ENCODE results near the gene MSI2.

MSI2 gene

DNA sequence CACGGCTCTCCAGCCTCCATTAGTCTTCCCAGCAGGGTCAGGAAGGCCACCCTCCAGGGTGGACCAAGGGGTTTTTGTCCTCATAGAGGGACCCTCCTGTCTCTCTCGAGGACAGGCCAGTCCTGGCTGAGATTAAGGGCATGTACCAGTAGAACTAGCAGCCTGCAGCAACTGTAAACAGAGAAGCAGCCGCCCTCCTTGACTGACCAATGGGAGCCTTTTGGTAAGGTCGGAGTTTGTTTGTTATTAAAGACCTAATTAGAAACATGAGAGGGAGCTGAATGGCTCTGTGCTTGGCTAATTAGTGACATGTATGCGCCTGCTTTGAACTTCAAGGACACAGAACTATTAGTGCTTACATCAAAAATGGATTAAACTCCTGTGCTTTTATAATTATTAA is 408.8 kb downstream of the MSI2 start:
- no peak for DNase-seq (ENCODE audit: low spot score)

DNA sequence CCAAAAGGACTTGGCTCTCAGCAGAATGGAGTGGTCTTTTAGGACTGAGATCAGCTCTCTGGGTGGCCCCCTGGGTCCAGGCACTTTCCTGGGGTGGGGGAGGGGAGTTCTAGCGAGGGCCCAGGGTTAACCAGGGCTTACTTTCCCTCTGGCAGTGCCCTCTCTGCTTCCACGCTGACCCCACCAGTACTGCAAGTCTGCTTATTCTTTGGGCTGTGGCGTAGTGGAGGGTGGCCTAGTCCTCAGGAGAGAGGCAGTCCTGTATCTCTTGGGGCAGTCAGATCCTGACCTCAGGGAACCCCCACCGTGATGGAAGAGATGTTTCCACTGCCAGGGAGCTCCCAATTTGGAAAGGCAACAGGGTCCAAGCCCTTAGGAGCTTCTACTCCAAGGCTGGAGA is 409.4 kb downstream of the MSI2 start:
- no peak for DNase-seq (ENCODE audit: low spot score)

DNA sequence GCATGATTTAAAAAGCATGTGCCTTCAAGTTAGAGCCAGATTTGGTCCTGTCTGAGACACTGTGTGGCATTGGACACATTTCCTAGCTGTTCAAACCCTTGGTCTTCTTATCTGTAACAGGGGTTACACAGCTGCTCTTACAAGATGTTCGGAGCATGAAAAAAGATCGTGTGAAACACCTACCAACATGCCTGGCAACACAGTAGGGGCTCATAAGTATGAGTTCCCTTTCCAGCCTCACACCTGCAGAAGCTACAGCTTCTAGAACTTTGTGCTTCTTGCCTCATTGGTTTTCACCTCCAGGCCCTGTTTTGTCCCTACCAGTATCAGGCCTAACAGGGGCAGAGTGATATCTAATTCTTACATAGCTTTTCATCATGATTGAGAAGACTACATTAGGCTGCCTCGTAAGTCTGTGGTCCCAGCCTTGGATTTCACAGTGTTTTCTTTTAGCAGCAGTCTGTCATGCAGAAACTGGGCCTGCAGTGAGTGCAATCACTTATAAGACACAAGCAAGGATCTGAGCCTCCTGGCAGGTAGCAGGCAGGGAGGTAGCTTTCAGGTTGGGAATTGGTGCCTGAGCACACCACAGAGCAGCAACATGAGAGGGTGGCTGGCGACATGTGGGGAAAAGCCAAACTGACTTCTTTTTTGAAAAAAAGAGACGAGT is 410.0 kb downstream of the MSI2 start:
- no peak for DNase-seq (ENCODE audit: low spot score)

DNA sequence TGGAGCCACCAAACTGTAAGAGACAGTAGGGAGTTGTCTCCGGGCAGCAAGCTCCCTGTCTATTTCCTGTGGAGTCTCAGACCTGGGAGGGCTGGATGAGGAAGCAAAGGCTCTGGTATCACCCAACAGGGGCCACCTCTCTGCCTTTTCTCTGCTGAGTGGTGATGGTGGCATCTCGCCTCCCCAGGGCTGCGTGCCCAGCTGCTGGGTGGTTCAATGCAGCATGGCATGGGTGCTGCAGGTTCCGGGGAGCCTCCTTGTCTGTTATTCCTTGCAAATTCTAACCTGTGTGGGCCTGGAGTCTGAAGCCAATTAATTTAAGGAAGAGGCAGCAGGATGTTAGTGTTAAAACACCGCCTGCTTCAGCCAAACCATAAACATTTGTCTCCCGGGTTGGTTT is 410.6 kb downstream of the MSI2 start:
- DNase-seq (ENCODE audit: low spot score) = no peak

DNA sequence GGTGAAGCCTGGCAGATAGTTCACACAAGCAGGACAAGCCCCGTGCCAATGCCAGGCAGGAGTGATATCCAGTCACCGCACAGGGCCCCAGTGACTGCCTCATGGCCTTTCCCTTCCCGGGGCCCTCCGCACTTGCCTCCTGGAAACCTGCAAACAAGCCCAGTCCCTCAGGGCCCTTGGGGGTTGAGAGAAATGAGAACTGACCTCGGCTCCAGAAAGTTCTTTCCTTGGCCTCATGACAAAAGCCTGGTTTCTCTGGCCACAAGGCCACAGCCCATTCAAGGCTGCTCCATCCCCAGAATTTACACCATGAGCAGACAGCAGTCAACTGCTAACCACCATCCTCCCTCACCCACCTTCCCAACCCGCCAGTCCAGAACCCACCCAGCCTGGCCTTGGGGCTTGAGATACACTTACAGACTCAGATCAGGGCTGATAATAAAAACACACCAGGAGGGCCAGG is 411.2 kb downstream of the MSI2 start:
- no peak for DNase-seq (ENCODE audit: low spot score)

DNA sequence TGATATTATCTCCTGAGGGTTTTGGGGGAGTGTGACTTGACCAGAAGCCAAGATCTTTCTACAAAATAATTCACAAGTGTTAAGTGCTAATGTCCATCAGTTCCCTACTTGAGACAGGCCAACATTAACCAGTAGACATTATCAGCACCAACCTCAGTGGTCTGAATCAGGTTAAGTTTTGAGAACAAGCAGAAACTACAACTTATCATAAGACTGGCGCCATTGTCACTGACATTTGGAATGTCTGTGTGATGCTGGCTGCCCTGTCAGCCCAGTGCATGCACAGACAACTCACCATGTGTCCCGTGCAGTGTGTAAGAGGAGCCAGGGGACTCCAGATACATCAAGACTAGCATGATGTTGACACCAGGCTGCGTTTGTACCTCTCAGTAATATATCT is 412.0 kb downstream of the MSI2 start:
- no peak for DNase-seq (ENCODE audit: low spot score)

DNA sequence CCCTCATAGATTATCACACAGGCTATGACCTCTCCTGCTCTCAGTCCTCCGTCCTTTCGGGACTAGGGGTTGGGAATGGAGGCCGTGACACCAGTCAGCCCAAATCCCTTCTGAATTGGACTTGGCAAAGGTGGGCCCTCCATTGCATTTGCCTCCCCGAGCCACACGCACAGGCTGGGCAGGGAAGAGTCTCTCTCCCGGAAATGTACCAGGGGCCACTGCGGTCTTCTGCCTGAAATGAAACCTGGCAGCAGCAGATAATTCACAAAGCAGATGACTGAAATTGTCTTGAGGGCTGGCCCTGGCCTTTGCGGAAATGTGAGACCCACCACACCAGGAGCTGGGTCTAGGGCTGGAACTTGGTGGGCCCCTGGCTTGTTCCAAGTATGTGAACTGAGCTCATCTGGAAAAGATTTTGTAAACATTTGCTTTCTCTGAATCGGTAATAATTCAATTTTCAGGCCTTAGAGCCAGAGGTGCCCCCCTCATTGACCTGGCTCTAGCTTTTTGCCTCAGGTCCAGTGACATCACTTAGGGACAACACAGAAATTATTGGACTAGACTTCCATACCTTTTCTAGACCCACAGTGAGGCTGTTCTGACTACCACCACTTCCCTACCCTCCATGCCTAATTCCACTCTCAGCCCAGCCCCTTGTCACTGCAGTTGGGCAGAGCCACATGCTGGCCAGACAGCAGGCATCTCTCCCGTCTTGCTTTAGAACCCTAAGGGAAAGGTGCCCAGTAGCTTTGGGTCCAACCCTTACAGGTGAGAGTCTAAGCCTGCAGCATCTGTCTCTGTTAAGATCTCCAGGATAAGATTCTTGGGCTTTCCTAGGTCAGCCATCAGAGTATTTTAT is 413.6 kb downstream of the MSI2 start:
- DNase-seq (ENCODE audit: low spot score) = no peak

DNA sequence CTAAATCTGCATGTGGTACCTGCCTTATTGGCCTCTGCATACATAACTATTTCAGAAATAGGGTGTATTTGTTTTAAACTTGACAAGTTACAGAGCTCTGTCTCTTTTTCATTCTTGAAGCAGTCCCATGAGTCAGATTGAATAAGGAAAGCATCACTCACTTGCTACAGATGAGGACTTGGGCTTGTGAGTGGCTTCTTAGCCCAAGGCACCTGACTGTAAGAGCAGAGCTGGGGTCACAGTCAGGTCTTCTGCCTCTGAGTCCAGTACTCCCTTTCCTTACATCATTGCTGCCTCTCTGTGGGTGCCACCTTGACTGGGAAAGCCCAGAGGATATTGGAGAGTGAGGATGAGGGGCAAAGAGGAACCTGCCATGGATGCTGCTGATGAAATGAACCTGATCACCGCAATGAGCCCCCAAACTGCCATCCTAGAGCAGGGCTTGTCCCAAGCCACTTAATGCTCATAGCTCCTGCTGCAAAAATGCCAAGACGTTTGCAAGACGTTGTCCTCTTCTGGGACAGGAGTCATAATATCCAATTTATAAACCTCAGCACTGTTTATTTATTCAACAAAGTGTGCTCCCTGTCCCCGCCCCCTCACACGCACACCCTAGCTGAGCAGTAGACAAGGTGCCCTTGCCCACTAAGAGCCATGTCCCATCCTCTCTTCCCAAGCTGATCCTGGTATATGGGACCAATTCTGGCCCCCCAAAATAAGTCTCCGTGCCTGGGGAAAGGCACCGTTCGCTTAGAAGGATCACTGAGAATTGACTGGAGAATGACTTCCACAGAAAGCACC is 414.6 kb downstream of the MSI2 start:
- DNase-seq (ENCODE audit: low spot score) = no peak

DNA sequence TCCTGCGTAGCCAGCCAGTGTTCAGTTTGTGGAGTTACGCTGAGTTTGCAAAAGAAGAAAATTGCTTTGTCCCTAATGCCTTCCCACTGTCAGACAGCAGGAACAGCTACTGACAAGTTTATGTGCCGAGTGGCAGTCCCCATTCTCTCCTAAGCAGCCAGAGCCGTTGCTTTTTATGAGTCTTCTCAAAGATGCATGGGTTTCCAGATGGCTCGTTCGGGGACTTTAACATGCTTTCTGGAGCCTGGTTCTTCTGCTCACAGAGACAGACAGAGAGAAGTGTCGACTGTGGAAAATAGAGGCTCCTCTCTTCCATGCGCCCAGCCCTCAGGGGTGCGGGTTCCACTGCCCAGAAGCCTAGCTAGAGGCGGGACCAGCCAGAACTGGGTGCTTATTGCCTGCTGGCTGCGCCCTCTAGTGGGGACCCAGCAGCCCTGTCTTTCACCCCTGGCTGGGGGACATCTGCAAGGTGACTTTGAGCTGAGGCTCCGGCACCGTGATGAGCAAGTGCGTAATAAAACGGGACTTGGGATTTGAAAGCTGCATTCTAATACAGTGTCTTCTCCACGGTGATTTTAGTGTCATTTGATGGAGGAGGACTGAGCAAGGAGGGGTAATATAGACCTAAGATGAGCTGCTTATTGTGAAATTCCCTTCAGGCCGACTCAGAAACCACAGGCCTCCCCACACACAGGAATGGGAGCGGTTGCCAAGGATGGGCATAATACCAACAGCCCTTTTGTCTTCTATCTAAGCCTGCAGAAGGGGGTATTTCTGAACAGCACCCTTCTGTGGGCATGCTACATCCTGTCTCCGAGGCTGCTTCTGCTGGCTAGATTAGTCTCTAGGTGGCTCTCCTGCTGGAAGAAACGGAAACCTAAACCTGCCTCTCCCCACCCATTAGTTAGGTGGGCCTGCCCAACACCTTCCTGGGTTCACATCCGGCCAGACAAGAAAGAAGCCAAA is 415.6 kb downstream of the MSI2 start:
- peak; percentile 84 for DNase-seq (ENCODE audit: low spot score)

DNA sequence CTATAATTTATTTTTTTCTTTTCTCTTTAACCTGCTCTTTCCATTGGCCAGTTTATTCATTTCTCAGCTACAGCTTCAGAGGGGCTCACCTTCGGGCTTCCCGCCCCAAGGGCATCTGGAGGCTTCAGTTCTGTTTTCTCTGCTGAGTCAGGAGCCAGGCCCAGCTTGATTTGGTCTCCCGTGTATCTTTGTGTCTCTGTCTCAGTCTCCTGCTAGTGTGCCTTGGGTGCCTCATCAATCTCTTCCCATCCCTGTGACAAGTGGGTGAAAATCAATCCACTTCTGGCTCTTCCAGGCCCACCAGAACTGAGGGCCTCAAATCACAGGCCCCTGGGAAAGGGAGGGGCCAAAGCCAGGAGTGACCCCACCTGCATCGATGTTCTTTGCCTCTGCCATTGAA is 416.6 kb downstream of the MSI2 start:
- DNase-seq (ENCODE audit: low spot score) = no peak

DNA sequence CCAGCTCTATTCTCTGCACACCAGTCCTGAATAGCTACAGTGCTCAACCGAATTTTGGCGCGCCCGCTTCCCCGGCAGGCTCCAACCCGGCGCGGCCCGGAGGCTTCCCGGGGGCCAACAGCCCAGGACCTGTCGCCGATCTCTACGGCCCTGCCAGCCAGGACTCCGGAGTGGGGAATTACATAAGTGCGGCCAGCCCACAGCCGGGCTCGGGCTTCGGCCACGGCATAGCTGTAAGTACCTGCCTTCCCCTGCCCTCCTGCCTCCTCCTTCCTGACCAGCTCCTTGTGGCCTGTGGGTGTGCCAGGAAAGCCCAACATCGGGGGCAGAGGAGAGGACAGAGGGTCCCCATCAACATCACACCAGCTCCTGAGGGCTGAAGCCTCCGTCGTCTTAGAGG is 418.6 kb downstream of the MSI2 start:
- no peak for DNase-seq (ENCODE audit: low spot score)

DNA sequence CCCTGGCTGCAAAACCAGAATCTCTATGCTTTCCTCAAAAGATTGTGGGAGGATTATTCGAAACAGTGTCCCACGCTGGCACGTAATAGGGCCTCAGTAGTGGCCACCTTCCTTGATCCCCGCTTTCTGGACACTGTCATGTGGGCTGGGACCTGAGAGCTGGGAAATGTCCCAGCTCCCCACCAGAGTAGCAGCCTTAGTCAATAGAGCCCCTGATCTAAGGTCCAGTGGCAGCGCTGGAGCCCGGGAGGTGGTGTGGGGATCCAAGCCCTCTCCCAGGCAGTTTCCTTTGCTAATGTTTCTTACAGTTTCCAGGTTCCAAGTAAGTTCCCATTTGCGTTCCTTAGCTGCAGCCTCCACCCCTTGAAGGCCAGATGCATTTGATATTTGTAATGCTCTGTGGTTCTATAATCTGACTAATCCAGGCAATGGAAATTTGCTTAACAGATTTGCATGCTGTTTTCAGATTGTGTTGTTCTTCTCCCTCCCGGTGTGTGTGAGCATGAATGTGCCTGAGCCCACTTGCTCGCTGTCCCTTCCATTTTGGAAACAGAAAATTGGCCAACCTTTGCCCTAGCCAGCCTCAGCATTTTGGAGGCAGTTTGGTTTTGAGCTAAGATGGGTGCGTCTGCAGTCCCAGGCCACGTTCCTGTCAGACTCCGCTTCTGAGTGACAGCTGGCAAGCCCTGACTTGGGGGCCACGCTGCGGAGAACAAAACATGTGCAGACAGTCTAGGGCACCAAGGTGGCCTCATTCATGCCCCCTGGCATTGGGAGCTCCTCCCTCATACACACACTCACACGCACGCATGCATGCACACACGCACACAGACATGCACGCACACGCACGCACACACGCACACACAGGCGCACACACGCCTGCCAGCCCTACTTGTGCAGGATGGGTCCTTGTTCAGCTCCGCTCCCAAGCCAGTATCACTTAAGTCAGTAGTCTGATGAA is 419.4 kb downstream of the MSI2 start:
- DNase-seq (ENCODE audit: low spot score) = no peak

DNA sequence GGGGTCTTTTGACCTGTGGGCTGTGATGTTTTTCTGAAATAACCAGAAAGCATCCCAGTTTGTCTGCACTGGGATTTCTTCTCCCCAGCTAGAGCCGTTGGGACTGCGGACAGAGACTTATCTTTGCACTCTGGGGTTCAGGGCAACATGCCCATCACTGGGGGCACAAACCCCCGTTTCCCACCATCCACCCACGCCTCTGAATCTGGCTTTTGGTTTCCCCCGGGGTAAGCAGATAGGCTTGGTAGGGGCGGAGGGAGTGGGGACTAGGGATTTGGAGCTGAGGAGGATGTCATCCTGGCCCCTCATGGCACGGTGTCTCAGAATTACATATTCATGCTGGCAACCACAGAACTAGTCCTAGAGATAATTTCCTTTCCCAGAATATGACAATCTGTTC is 420.2 kb downstream of the MSI2 start:
- DNase-seq (ENCODE audit: low spot score) = no peak

DNA sequence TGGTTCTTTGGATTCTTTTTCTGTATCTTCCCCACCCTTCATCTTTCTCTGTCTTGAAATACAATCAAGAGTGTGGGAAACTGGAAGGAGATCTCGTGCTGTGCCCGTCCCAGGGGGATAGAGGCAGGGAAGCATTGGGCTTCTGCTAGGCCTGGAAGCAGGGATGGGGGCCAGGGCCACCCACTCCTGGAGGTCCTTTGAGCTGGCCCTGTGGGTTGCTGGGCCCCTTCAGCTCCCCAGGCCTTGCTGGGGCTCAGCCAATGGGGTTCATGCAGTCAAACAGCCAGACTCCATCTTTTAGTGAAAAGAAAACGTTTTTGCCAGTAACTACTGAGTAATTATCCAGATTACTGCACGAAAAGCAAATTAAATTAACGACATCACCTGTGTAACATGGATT is 421.0 kb downstream of the MSI2 start:
- DNase-seq (ENCODE audit: low spot score) = no peak

DNA sequence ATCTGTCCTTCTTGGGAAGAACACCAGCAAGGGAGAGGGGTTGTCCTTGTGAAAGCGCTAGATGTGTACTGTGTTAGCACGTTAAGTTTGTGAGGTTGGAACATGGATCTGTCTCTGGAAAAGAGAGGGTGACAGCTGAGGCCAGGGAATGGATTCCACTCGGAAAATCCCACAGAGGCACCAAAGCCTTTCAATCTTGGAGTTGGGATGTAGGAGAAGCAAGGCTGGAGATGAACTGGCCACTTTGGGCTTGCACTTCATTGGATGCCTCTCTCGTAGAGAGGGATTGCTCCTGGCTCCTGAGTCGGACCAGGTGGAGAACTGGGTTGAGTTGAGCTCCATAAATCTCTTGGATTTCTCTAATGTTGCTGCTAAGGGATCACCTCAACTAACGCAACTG is 421.5 kb downstream of the MSI2 start:
- DNase-seq (ENCODE audit: low spot score) = no peak

DNA sequence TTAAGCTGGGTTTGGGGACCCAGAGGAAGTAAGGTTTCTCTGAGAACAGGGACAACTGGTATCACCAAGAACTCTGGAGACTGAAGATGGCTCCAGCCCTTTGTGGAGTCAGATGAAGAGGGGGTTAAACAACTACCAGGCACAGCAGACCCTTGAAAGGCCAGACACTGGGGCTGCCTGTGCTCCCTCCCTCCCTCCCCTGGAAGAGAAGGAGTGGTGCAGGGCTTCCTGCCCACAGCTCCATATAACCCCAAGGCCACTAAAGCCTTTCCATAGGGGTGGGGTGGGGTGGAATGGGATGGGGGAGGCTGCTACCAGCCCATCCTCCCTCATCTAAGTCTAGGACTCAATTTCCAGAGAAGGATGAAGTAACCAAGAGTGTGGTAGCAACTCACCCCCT is 422.1 kb downstream of the MSI2 start:
- DNase-seq (ENCODE audit: low spot score) = no peak

DNA sequence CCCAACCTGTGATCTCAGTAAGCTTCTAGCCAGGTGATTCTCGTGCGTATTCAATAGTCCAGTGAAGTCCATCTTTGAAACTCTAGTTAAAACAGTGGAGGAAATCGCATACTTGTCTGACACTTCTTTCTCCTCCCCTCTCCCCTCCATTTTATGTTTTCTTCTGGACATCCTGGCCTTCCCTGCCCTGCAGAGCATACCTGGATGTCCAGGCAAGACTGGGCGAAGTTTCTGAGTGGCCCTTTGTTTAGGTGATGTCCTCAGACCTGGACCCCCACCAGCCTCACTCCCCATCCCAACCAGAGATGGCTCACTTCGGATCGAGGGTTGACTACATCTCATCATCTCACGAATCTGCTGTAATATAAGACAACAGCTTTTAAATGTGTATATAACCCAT is 423.0 kb downstream of the MSI2 start:
- no peak for DNase-seq (ENCODE audit: low spot score)

DNA sequence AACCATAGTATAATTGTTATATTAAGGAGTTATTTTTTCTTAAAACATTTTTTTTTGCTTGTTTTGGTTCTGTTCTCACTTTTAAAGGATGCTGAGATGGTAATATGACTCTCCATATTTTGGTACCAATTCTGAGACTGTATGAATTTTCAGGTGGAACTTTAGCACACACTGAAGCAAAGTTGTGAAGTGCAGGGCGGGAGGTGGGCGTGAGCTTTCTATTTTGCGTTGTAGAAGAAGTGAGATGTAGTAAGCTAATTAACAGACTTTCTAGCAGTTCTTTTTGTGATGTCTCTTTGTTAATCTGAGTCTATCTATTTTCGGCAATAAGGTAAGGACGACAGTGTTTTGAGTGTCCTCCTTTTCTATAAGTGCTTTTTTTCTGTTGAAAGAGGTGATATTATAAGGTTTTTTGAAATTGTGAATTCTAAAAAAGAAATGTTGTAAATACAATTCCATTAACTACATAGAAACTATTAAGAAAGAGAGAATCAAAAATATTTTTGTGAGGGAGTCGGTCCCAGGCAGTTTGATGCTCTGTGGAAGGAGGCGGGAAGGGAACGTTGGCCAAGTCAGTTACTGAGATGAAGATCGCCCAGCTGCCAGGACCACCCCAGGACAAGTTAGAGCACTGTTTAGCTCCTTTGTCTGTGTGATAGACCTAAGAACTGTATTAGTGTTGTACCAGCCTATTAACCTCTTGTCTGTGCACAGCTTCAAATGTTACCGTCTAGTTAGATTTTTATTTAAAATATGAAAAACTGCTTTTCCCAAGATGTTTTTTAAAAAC is 423.8 kb downstream of the MSI2 start:
- no peak for DNase-seq (ENCODE audit: low spot score)

DNA sequence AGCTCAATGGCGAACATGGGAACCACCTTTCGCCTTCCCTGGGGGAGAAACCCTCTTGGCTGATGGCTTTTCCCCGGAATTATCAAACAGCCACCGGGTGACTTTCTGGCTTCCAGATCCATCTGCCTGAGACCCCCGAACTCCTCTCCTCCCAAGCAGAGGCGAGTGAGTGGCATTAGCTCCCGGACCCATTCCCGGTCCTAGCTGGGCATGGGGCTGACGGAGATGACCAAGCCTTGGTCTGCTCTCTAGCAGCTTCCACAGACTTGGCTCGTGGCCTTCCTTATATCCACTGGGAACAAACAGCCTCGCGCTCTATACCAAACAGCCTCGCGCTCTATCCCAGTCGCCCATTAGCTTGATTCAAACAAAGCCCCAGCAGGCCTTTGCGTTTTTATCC is 426.4 kb downstream of the MSI2 start:
- DNase-seq (ENCODE audit: low spot score) = no peak
